RWPE1 (cell line): ENCODE data around the gene ARHGEF4.

Experiments
- CTCF ChIA-PET: fragments of 350-600 bp; sonication (Branson Sonifier 250); formaldehyde crosslinking; extraction: SDS; loops from one replicate; lab custom pipeline; 2021; lab: Yijun Ruan, JAX
- POLR2A ChIA-PET: fragments of 400-600 bp; formaldehyde crosslinking; extraction: SDS; loops from one replicate; lab custom pipeline; 2020; ENCODE audit warnings: antibody characterized with exemption; ENCODE audit not compliant: low non-redundant PET; lab: Yijun Ruan, JAX
- DNase-seq: peaks from one replicate; pipeline ENCODE4 v3.0.0; 2012; ENCODE audit warnings: low spot score
- H3K27ac ChIP-seq: fragments of 450-650 bp; 2 replicates; pipeline ENCODE4 v1.5.1; 2017
- TF ChIP-seq, protein P1 (sequence below): fragments of 450-650 bp; conservative IDR thresholded peaks from 2 replicates; pipeline ENCODE4 v1.5.1; 2017; ENCODE audit warnings: low read depth, mild to moderate bottlenecking

ARHGEF4 gene

DNA sequence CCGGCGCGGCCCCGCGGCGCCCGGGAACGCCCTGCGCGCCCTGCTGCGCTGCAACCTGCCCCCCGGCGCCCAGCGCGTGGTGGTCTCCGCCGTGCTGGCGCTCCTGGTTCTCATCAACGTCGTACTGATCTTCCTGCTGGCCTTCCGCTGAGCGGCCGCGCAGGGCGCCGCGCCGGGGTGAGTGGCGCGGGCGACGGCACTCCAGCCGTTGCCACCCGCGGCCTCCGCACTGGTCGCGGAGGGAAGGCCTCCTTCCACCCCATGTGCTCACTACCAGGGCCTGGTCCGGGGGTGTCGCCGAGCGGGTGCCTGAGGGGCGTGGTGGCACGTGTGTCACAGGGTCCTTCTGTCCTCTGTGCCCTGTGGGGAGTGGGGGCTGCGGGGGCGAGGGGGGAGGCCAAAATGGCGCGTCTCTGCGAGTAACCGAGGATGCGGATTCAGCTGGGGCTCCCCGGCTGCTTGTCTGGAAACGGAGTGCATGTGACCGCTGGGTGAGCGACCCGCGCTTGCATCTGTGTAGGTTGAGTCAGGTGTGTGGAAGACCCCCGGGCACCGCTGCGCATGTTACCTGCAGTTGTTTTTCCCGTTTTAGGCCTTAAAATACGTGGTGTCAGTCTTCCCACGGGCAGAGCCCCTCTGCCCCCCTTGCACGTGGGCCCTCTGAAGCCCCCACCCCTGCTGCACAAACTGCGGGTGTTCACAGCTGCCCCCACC is 198.6 kb downstream of the ARHGEF4 start:
- POLR2A ChIA-PET, result no interaction called here
- CTCF ChIA-PET, result no interaction called here
- TF ChIP-seq, protein P1, sequence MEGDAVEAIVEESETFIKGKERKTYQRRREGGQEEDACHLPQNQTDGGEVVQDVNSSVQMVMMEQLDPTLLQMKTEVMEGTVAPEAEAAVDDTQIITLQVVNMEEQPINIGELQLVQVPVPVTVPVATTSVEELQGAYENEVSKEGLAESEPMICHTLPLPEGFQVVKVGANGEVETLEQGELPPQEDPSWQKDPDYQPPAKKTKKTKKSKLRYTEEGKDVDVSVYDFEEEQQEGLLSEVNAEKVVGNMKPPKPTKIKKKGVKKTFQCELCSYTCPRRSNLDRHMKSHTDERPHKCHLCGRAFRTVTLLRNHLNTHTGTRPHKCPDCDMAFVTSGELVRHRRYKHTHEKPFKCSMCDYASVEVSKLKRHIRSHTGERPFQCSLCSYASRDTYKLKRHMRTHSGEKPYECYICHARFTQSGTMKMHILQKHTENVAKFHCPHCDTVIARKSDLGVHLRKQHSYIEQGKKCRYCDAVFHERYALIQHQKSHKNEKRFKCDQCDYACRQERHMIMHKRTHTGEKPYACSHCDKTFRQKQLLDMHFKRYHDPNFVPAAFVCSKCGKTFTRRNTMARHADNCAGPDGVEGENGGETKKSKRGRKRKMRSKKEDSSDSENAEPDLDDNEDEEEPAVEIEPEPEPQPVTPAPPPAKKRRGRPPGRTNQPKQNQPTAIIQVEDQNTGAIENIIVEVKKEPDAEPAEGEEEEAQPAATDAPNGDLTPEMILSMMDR, result no peak
- no peak for DNase-seq
- H3K27ac ChIP-seq, result peak overlapping the region; percentile 79

DNA sequence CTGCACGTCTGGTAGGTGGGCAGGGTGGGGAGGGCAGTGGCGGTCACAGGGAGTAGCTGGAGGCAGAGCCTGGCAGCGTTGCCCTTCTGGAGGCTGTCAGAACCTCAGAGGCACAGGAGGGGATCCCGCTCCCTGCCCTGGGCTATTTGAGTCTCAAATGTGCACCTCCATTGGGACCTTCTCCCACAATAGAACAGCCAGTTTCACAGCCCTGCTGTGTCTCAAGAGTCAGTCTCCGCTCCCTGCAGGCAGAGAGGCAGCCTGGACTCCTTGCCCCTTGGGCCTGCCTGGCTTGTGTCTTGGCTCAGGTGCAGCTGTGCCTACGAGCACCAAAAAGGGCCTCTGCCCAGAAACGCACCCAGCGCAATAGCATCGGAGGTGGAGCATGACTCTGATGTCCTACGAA is 199.1 kb downstream of the ARHGEF4 start:
- H3K27ac ChIP-seq, result peak overlapping the region; percentile 79
- ChIA-PET CTCF (no interaction called here), POLR2A (no interaction called here)
- no peak for DNase-seq
- TF ChIP-seq, protein P1, result no peak

DNA sequence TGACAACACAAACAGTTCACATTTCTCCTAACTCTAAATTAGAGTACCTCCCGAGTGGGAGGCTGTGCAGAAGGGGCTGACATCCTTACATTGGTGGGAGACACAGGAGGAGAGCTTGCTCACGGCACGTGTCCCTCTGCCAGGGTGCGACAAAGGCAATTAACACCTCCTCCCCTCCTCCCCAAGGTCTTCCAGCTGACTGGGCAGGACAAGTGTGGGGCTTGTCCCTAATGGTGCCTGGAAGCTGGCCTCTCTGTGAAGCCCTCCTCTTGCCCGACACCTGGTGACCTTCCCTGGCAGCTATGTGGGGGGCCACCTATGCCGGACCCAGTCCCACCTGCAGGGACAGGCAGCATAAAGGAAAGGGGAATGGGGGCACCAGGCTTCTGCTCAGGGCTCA is 199.6 kb downstream of the ARHGEF4 start:
- POLR2A ChIA-PET, result no interaction called here
- TF ChIP-seq, protein P1, result no peak
- CTCF ChIA-PET, result interaction anchor here (0.6 kb wide), 1 partner anchor 113 kb away, joined by 3 read pairs; no protein-coding TSS in a partner anchor
- H3K27ac ChIP-seq, result peak overlapping the region; percentile 79
- DNase-seq, result no peak

DNA sequence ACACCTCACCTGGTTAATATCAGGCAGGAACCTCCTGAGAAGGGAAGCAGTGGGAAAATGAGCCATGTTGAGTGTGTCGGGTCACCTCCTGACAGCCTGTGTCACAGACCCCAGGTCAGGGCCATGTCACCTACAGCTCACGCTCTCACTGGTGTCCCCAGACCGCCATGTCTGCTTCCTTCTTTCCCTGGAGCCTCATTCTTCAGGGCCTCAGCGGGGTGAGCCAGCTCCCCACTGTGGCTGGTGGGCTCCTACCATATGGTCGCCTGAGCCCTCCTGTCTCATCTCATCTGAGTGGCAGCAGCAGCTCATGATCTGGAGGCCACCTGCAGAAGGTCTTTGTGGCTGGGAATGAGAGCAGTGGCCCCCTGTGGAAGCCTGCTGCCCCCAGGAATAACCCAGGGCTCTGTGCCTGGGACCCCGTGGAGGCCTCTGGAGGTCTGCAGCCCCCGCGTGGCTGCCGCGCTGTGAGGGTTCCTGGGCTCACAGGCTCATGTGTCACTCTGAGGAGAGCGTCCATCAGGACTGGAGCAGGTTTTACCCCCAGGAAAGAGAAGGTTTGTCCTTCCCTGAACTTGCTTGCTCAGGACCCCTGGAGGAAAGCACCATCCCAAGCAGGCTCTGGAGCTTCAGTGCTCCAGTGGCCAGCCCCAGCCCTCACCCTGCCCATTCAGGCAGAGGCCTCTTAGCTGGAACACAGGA is 200.1 kb downstream of the ARHGEF4 start:
- ChIA-PET POLR2A (no interaction called here), CTCF (interaction anchor here (0.6 kb wide), 1 partner anchor 114 kb away, joined by 3 read pairs; no protein-coding TSS in a partner anchor)
- peak overlapping the region; percentile 79 for H3K27ac ChIP-seq
- TF ChIP-seq, protein P1, result no peak
- no peak for DNase-seq

DNA sequence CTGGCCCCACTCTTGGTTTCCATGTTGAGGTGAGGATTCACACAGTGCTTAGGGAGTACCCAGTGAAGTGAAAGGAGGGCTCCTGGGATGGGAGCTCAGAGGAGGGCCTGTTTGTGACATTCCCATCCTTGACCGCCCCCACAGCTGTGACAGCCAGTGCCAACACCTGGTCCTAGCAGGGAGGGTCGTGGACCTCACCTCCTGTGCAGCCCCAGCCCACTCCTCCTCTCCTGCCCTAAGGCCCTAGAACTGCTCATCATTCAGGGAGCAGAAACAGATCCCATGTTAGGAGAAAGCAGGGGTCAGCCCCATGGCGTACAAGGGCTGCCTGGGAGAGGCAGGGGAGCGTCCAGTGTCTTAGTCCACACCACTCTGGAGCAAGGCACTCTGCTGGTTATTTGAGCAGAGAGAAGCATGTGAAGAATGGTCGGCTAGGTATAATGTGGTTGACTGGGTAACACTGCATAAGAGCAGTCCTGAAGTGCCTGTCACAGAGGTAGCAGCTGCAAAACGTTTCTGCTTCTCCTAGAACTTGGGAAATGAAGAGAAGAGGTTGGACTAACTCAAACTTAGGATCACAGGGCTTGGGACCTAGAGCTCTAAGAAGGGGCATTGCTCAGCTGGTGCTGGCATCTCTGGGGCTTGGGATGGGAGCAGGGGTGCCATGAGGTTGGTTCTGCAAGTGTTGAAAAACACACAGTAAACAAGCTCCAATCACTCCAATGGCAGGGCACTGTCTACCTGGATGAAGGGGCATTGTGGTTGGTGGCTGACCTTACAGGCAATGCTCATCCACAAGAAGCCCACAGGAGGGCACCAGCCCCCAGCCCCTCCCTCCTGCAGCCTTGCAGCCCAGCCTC is 200.9 kb downstream of the ARHGEF4 start:
- POLR2A ChIA-PET, result no interaction called here
- H3K27ac ChIP-seq, result peak overlapping the region; percentile 38; the same call in 1 of the 2 replicates
- no peak for DNase-seq
- CTCF ChIA-PET, result no interaction called here
- TF ChIP-seq, protein P1, result no peak
